GM21447 (cell line): Measurements from ENCODE around the gene FABP1.

Experiments used
- ATAC-seq: cut with Tn5 transposase; IDR thresholded peaks from one replicate; pipeline ENCODE4 v1.9.1; 2021; ENCODE audit not compliant: unreplicated experiment

Gene FABP1

GRCh38 chr2:88085099-88085498 lies 42.8 kb downstream of the FABP1 start:
- ATAC-seq: no peak

- ATAC-seq: no peak
Measured at GRCh38 chr2:88082781-88083180, 45.1 kb downstream of the FABP1 start.

- ATAC-seq: no peak
Measured at GRCh38 chr2:88081924-88082608, 45.8 kb downstream of the FABP1 start.

DNA sequence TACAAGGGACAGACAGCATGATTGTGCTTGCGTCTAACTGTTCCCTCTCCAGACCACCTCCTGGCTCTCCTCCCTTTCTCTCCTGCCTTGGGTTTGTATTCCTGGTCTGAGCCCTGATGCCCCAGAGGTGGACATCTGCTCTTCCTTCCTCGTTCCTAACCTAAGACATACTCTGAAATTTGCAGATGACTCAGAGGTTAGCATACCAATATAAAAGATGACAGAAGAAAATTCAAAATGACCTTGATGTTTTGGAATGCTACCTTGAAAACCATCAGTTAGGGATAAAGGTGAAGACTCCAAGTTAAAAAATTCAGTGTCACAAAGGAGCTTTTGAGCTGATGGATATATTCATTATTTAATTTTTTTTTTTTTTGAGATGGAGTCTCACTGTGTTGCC lies 47.3 kb downstream of the FABP1 start:
- ATAC-seq: no peak

DNA sequence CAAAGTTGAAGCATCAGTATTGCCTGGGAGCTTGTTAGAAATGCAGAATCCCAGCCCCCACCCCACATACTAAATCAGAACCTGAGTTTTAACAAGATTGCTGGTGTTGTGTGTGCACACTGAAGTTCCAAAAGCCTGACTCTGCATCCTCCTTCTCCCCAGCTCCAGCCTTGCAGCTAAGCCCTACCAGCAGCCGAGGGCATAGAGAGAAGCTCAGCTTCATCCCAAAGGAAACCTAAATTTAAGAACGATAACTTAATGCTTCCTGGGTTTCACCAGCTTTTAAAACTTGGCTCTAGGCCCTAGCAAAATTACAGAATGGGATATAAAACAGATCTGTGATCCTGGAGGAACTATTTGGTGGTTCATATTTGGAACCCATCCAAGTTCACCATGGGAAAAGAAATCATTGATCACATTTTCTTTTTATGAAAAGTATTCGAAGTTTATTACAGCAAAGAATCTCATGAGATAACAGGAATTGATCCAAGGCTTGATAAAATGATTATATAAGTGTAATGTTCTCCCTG lies 49.2 kb downstream of the FABP1 start:
- ATAC-seq: no peak

- no peak for ATAC-seq
Measured at GRCh38 chr2:88077080-88077479, 50.8 kb downstream of the FABP1 start.

GRCh38 chr2:88074854-88075292 lies 53.0 kb downstream of the FABP1 start:
- no peak for ATAC-seq

DNA sequence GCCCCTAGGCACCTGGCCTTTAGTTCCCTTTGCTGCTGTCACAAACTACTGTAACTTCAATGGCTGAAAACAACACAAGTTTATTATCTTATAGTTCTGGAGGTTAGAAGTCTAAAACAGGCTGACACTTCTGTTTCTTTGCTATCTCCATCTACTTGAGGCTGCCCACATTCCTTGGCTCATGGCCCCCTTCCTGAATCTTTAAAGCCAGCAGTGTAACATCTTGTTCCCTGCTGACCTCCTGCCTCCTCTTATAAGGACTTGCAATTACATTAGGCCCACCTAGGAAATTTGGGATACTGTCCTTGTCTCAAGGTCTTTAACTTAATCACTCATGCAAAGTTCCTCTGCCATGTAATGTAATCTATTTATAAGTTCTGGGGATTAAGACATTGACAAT lies 53.7 kb downstream of the FABP1 start:
- no peak for ATAC-seq
